Left ventricle myocardium superior (tissue), 1 donor: ENCODE data around the gene SEMA5B. TPM values are rescaled to one million over a fixed set of nuclear protein-coding genes. Genes with fewer than 3 reads are reported as not detected.

Source experiments
- ATAC-seq: fragments of 200-7000 bp; cut with Tn5 transposase; one replicate; pipeline ENCODE4 v1.9.1; 2020; ENCODE audit warnings: mild to moderate bottlenecking, moderate library complexity
- DNase-seq: peaks from one replicate; pipeline ENCODE4 v3.0.0-alpha.2; 2020
- intact Hi-C: fragments of 100-400 bp; cut with micrococcal nuclease; formaldehyde crosslinking; loops from one replicate; pipeline ENCODE4 v1.11.0; 2022
- total RNA-seq: library from RNA; stranded (reverse); fragmentation: NEBNext Ultra II Directional; extraction: Animal tissue kit (Norgen Biotek cat#: 25700); gene quantifications from one replicate; pipeline ENCODE4 v1.2.1, GENCODE V29; 2021
- donor health status: DM: no; HTN: yes; CAD: no; lungs with severe emphysema.

Gene SEMA5B
- total RNA-seq, 1 donor from 2014 or later = 4.2 TPM

DNA sequence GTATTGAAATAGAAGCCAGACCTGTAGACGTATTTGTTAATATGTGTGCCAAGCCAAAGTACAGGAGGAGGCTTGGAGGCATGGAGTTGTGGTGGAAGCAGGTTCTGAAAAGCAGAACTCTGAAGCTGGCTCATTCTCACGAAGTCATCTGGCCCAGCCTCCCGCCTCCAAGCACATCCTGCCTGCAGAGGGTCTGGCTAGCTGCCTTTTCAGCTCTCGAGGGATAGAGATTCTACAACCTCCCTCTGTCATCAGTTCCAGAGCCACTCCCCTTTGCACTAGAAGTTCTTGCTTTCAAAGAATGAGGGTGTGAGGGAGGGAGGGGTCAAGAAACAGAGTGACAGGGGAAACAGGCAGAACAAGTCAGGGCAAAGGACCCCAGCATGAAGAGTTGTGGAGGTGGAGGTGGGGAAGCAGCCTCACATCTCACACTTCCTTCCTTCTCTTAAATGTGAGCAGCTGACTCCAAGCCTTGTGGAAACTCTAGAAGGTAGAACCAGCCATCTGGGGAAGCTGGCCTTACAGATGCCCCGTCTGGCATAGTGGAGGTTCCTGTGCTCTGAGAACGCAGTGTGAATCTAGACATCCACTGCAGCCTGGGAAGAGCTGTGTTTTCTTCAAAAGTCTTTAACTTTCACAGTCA lies 137.4 kb downstream of the SEMA5B start:
- intact Hi-C loops = no loop called here
- ATAC-seq (peak; percentile 86), DNase-seq (peak; percentile 75)

DNA sequence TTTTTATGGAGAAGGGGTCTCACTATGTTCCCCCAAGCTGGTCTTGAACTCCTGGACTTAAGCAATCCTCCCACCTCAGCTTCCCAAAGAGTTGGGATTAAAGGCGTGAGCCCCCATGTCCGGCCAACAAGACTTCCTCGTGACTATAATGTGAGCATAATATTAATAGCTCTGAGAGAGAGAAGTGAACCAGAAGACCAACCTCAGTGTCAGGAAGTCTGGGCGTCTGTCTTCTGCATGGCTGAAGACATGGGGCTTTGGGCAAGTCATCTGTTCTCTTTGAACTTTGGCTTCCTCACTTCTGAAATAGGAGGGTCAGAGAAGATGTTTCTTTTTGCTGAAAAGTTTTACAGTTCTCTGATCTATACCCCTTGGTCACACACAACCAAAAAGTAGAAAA lies 140.6 kb downstream of the SEMA5B start:
- DNase-seq (no peak), ATAC-seq (no peak)
- intact Hi-C loops = no loop called here

DNA sequence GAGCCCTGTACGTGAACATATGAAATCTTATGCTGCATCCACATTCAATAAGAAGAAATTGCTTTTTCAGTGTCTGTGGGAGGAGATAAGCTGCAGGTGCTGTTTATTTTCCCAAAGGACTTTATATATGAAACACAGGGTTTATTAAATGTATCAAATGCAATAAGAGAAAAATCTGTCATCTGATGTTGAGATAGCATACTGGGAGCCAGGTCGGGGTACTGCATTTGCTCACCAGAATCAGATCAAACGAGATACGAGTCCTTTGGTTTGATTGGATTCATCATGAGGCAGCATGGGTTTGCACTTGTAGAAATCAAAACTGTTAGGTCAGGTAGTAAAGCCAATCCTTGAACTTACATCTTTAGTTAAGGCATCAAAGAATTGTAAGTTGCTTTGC lies 141.3 kb downstream of the SEMA5B start:
- intact Hi-C loops = no loop called here
- ATAC-seq = no peak
- no peak for DNase-seq

DNA sequence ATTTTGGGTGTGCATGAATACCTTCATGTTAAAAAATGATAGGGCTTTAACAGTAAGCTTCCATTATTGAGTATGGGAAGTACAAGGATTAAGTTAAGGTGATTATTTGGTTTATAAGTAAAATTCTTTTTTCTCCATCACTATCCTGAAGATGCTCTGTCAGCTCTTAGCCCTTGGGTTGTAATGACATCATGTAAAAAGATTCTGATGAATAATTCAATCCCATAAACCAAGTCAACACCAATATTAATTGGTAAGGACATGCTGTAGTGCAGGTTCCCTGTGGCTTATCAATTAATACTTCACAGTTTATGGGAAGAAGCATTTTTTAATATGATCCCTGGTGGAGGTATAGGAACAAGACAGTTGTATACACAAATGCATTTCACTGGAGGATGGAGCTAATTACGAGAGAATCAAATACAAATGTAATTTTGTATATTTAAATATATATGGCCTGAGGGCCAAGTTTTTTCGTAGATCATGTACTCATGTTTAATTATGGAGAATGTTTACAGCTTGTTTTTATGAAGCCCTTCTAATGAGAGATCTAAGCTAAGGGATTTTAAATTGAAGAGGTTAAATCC lies 145.1 kb downstream of the SEMA5B start:
- ATAC-seq (no peak), DNase-seq (no peak)
- intact Hi-C loops = no loop called here

DNA sequence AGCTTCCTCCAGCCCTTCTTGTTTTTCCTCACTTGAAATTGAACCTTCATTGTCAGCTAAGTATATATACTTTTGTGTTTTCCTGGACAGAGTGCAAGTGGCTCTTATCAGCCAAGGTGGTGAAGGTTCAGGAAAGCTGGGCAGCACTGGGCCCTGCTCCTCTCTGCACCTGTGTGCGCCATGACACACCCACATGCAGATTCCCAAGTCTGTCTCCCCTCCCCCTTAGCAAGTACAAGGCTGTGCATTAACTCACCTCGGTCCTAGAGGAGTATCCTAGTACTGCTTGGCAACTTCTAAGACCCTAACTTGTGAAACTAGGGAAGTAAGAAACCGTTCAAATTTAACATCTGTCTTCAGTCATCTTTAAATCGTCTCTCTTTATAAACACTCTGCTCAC lies 146.9 kb downstream of the SEMA5B start:
- ATAC-seq (no peak), DNase-seq (no peak)
- intact Hi-C loops = no loop called here

DNA sequence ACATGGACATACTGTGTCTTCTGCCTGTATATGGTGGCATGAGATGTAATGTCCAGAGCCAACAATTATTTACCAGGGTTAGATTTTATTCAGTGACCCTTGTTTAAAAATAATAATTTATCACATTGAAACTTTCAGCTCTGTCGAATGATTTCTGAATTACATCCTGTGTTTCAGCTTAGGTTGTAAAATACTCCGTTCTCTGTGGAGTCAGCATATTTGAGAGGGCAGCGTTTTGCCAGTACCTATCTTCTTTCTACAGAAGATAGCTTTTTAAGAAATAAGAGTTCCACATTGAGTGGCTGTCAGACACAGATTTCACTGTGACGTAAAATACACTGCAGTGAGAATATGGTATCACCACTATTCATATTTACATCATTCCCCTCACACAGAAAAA lies 147.4 kb downstream of the SEMA5B start:
- DNase-seq = no peak
- intact Hi-C loops = no loop called here
- no peak for ATAC-seq

DNA sequence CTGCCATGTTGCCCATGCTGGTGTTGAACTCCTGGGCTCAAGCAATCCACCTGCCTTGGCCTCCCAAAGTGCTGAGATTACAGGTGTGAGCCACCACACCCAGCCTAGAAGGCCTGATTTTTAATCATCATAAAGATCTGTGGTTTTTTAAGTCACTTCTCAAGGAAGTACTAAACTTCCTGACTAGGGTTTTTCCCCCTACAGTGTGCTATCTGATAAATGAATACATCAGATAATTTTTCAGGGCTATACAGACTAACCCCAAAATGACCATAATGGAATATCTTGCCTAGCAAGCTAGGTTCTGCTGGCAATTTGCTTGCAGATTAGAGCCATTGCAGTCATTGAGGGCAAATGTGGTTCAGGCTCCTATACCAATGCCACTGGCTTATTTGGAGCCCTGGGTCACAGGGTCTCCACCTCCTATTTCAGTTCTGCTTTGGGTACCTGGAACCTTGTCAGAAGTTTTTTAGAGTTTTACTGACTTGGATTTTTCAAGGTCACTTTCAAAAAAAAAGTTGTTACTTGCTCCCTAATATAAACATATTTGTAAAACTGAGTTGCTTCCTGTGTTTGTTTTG lies 151.9 kb downstream of the SEMA5B start:
- intact Hi-C loops = no loop called here

DNA sequence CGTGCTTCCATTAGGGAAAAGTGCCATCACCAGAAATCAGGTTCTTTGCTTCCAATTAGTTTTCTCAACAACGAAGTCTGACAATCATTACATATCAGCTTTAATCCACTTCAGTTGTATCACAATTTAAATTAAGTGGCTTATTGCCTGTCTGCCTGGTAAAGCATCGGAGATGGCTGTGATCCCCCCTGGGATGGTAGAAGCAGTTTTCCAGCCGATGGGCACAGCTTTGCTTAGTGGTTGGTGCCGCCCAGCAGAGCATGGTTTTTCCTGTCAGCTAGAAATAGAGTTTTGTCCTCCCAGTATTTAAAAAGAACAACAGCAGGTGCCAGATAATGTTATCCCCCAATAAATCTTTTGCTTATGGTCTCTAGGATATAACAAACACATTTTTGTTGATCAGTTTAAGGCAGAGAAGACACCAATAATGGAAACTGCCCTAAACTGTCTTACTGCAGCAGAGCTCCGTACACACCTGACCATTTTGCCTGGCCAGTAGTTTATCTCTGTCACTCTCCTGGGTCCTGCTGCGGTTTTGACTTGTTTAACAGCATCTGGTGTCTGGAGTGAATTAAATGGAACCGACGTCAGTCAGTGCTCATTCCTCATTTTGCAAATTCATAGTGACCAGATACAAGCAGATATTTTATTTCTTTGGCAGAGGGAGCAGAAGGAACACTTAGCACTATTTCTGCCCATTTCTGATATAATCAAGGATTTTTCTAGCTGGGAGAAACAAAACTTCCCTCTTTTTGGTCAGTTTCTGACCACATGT lies 153.6 kb downstream of the SEMA5B start:
- DNase-seq (no peak), ATAC-seq (no peak)
- intact Hi-C loops = no loop called here

More for the DNA sequence above, 151.9 kb downstream of the SEMA5B start:
- no peak for ATAC-seq
- DNase-seq = no peak

DNA sequence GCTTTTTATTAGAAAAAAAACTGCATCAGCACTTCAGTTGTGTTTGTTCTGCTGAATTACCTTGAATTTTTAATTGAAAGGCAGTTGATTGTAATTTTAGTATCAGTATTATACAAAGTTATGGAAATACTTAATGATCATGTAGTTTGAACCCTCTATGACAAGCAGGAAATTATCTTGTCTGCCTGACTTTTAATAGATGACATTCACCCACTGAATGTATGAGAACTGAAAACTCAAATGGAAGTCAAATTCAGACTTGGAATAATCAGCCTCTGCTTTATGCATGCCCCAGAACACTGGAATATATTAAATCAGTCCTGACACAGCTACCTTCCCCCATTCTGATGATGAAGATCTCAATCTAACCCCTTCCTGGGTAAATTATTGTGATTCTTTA lies 159.2 kb downstream of the SEMA5B start:
- intact Hi-C loops = no loop called here
- ATAC-seq = no peak

DNA sequence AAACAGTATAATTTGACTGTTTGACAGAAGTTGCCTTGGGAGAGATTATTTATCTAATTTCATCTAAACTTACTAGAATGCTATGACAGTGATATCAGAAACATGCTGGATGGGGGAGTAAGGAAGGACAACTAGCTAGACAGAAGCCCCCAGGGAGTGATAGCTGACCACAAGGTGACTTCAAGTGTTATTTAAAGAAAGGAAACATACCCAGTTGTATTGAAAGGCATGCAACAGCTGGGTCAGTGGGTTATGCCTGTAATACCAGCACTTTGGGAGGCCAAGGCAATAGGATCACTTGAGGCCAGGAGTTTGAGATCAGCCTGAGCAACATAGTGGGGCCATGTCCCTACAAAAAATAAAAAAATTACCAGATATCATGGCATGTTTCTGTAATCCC lies 163.1 kb downstream of the SEMA5B start:
- ATAC-seq = no peak
- intact Hi-C loops = no loop called here

More for the DNA sequence above, 159.2 kb downstream of the SEMA5B start:
- DNase-seq = no peak

DNA sequence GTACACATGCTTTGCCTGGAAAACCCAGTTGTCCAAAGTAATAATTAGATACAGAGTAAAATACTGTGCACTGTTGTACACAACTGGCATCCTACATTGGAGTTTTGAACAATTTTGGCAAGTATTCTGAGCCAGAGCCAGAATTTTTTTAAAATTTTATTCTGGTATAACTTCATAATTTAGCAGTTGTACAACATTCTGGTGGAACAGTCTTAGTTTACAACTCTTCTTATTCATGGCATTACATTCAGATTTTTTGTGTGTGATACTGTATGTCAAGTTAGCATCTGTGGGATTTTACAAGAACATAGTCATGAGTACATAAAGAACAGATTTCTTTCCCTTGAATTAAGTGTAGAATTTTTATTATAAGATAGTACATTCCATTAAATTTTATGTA lies 165.2 kb downstream of the SEMA5B start:
- intact Hi-C loops = no loop called here
- no peak for DNase-seq

More for the DNA sequence above, 163.1 kb downstream of the SEMA5B start:
- no peak for DNase-seq

More for the DNA sequence above, 165.2 kb downstream of the SEMA5B start:
- ATAC-seq = no peak

Other genes with a start within 250 kb of the SEMA5B start
- gene HSPBAP1, start 233.9 kb downstream of the SEMA5B start, total RNA-seq = 5.3 TPM
- gene SLC49A4, start 232.7 kb downstream of the SEMA5B start, total RNA-seq = 16.9 TPM
- 4.8 TPM for gene PDIA5, start 39.3 kb upstream of the SEMA5B start, total RNA-seq
- gene SEC22A, start 174.2 kb upstream of the SEMA5B start, total RNA-seq = 10.4 TPM